ACC112 (cell line): ENCODE results near the gene TEKT2.

ENCODE experiments used
- H2AFZ ChIP-seq: fragments of 200-600 bp; sonication (generic); one replicate; pipeline ENCODE4 v1.6.0; 2017; ENCODE audit warnings: antibody characterized with exemption, low read length; ENCODE audit not compliant: unreplicated experiment
- H3K27ac ChIP-seq: fragments of 200-600 bp; sonication (generic); 2 replicates; pipeline ENCODE4 v1.5.1; 2014; ENCODE audit warnings: low read depth, mild to moderate bottlenecking, antibody characterized with exemption, low read length, moderate library complexity
- H3K27me3 ChIP-seq: fragments of 200-600 bp; sonication (generic); 2 replicates; pipeline ENCODE4 v1.6.1; 2014; ENCODE audit warnings: mild to moderate bottlenecking, antibody characterized with exemption, low read length, moderate library complexity, mixed read lengths; ENCODE audit not compliant: insufficient read depth
- H3K36me3 ChIP-seq: fragments of 200-600 bp; sonication (generic); 2 replicates; pipeline ENCODE4 v1.6.1; 2016; ENCODE audit warnings: mild to moderate bottlenecking, antibody characterized with exemption, low read length, moderate library complexity, mixed read lengths; ENCODE audit not compliant: insufficient read depth
- H3K4me1 ChIP-seq: fragments of 200-600 bp; sonication (generic); one replicate; pipeline ENCODE4 v1.6.1; 2016; ENCODE audit warnings: low read length, mixed read lengths; ENCODE audit not compliant: insufficient read depth, unreplicated experiment, control insufficient read depth
- H3K4me3 ChIP-seq: fragments of 200-600 bp; sonication (generic); 2 replicates; pipeline ENCODE4 v1.5.1; 2014; ENCODE audit warnings: mild to moderate bottlenecking, low read depth, low read length
- H3K79me2 ChIP-seq: fragments of 200-600 bp; sonication (generic); one replicate; pipeline ENCODE4 v1.6.0; 2016; ENCODE audit warnings: low read length; ENCODE audit not compliant: control insufficient read depth, unreplicated experiment, insufficient read depth

TEKT2 gene

DNA sequence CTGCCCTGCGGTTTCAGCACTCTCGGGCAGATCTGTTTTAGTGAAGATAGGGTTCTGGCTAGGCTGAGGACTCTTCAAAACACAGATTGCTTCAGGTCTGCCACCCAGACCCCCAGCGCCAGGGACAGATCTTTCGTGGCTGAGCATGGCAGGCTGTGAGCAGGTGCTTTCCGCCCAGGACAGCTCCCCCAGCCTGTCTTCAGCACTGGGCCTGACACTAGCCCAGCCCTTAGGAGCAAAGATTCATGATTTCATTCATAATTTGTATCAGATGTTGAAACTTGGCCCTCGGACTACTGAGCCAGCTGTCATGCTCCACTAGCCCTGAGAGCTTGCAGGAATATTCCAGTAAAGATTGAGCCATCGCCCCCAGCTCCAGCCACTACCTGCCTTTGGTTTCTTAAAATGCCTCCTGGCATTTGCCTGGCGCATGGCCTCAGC, 10.7 kb downstream of the TEKT2 start:
- Histone ChIP-seq H3K79me2 (peaks cover 36% of the 10 kb centered on the region), H3K27ac (no peak overlapping the region), H3K27me3 (no peaks in the 10 kb centered on the region), H3K36me3 (peaks cover 36% of the 10 kb centered on the region), H2AFZ (no peak overlapping the region), H3K4me1 (peaks cover 6% of the 10 kb centered on the region), H3K4me3 (no peak overlapping the region)

DNA sequence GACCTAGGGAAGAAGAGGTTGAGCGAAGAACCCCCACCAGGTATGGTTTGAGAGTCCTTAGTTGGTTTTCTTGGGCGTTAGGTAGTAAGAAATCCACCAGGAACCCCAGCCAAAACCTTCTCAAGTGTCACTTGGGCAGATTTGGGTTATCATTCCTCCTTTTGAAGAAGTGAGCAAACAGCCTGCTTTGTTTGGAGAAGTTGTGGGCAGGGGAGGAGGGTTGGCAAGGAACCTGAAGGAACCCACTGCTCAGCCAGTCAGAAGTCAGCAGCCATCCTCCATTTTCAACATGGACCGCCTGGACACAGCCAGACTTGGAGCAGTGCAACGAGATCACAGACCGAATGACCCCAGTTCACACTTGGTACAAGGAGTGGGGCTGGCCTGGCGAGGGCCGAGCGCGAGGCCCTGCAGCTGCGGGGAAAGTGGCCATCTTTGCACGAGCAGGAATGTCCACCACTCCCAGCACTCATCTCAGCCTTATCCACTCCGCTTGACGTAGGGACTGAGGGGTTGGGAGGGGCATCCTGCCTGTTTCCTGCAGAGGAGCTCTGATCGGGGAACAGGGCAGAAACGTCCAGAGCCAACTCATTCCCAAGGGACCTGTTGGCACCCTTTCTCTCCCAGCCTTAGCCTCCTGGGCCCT, 12.0 kb downstream of the TEKT2 start:
- no peak overlapping the region for H3K27ac ChIP-seq
- H3K4me3 ChIP-seq = no peak overlapping the region
- H3K36me3 ChIP-seq = peaks cover 36% of the 10 kb centered on the region
- H3K27me3 ChIP-seq = no peaks in the 10 kb centered on the region
- no peak overlapping the region for H2AFZ ChIP-seq
- peaks cover 9% of the 10 kb centered on the region for H3K4me1 ChIP-seq
- H3K79me2 ChIP-seq = peaks cover 25% of the 10 kb centered on the region

GRCh38 chr1:36096500-36097432, 12.9 kb downstream of the TEKT2 start:
- Histone ChIP-seq H3K79me2 (peaks cover 16% of the 10 kb centered on the region), H3K4me1 (peaks cover 9% of the 10 kb centered on the region)

GRCh38 chr1:36097693-36098585, 14.0 kb downstream of the TEKT2 start:
- peaks cover 23% of the 10 kb centered on the region for H3K36me3 ChIP-seq
- H3K4me1 ChIP-seq = peaks cover 9% of the 10 kb centered on the region
- no peak overlapping the region for H3K4me3 ChIP-seq
- H3K27me3 ChIP-seq = no peaks in the 10 kb centered on the region
- peaks cover 5% of the 10 kb centered on the region for H3K79me2 ChIP-seq
- no peak overlapping the region for H2AFZ ChIP-seq
- H3K27ac ChIP-seq = no peak overlapping the region

More at GRCh38 chr1:36096500-36097432, 12.9 kb downstream of the TEKT2 start:
- no peak overlapping the region for H3K4me3 ChIP-seq
- peaks cover 30% of the 10 kb centered on the region for H3K36me3 ChIP-seq
- no peaks in the 10 kb centered on the region for H3K27me3 ChIP-seq
- H3K27ac ChIP-seq = no peak overlapping the region
- H2AFZ ChIP-seq = no peak overlapping the region

GRCh38 chr1:36098650-36099365, 14.9 kb downstream of the TEKT2 start:
- Histone ChIP-seq H3K4me1 (peaks cover 9% of the 10 kb centered on the region), H3K27ac (no peak overlapping the region), H3K79me2 (no peaks in the 10 kb centered on the region), H2AFZ (no peak overlapping the region), H3K4me3 (no peak overlapping the region), H3K27me3 (no peaks in the 10 kb centered on the region), H3K36me3 (peaks cover 16% of the 10 kb centered on the region)

DNA sequence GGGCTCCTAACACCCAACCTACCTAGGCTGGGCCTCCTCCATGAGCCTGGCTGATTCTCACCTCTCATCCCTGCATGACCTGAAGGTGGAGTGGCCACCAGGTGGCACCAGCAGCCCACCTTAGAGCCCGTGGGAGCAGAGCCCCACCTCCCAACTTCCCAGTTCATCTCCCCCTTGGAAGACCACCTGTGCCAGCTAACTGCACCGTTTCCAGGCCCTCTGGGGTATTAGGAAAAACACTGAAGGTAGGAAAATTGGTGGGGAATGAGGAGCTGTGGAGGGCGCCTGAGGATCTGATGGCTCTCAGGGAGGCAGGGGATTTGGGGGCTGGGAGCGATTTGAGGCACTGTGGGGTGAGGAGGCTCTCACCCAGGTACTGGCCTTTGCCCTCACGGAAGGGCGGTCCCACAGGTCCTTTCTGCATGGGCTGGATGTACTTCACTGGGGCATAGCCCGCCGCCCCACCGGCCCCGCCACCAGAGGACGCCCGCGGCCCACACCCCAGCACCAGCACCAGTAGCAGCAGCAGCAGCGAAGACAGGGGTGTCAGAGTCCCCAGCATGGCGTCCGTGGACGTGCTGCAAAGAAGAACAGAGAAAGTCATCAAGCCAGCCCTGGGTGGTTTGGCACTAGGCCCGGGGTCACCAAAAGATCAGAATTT, 15.9 kb downstream of the TEKT2 start:
- peaks cover 9% of the 10 kb centered on the region for H3K36me3 ChIP-seq
- H3K27me3 ChIP-seq = no peaks in the 10 kb centered on the region
- no peak overlapping the region for H3K4me3 ChIP-seq
- peaks cover 9% of the 10 kb centered on the region for H3K4me1 ChIP-seq
- no peak overlapping the region for H2AFZ ChIP-seq
- H3K79me2 ChIP-seq = no peaks in the 10 kb centered on the region
- no peak overlapping the region for H3K27ac ChIP-seq

- Histone ChIP-seq H3K79me2 (no peaks in the 10 kb centered on the region), H3K27me3 (no peaks in the 10 kb centered on the region), H2AFZ (no peak overlapping the region), H3K36me3 (peaks cover 8% of the 10 kb centered on the region), H3K27ac (no peak overlapping the region), H3K4me1 (peaks cover 9% of the 10 kb centered on the region), H3K4me3 (no peak overlapping the region)
Observed at GRCh38 chr1:36100376-36100775, 16.5 kb downstream of the TEKT2 start.

GRCh38 chr1:36101546-36101945, 17.7 kb downstream of the TEKT2 start:
- no peak overlapping the region for H3K27ac ChIP-seq
- H3K79me2 ChIP-seq = no peaks in the 10 kb centered on the region
- no peaks in the 10 kb centered on the region for H3K27me3 ChIP-seq
- no peak overlapping the region for H2AFZ ChIP-seq
- H3K36me3 ChIP-seq = no peaks in the 10 kb centered on the region
- peaks cover 9% of the 10 kb centered on the region for H3K4me1 ChIP-seq
- H3K4me3 ChIP-seq = no peak overlapping the region

DNA sequence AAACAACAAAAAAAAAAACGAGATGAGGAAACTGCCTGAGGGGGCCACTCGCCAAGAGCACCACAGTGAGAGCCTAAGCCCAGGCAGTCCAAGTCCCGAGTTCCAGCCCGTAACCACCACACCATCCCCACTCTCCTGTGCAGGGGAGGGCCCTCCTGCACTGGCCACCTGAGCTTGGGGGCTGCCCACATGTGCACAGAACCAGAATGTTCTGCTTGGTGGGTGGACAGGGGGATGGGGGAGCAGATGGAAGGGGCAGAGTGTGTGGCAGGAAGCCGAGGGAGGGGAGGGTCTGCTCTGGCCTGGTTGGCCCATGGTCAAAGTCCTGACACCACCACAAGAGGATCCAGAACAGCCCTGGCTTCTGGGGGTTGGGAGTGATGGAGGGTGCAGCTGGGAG, 22.4 kb downstream of the TEKT2 start:
- Histone ChIP-seq H3K4me1 (peaks cover 10% of the 10 kb centered on the region), H3K27ac (no peak overlapping the region), H2AFZ (no peak overlapping the region), H3K4me3 (no peak overlapping the region), H3K27me3 (no peaks in the 10 kb centered on the region), H3K79me2 (no peaks in the 10 kb centered on the region), H3K36me3 (no peaks in the 10 kb centered on the region)
